GM12892 (cell line): Measurements from ENCODE around the gene KLF7.

Experiments
- POLR2A ChIP-seq: IDR thresholded peaks from 2 replicates; pipeline ENCODE4 v1.6.1; 2011; ENCODE audit warnings: low read depth, low read length, control low read depth
- POLR2AphosphoS5 ChIP-seq: IDR thresholded peaks from 2 replicates; pipeline ENCODE4 v1.6.1; 2011; ENCODE audit warnings: low read depth, low read length, control low read depth

DNA sequence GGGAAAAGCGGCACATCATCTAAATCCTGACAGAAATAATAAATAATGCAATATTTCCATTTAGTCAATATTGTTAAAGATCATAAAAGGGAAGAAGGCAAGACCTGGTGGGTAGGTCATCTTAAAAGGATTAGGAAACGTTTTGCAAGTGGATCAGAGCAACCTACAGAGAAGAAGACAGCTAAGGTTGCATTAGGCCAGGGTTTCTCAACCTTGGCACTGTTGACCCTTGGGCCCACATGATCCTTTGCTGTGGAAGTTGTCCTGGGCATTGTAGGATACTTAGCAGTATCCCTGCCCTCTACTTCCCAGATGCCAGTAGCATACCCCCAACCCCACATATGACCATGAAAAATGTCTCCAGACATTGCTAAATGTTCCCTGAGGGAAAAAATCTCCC is 55.0 kb downstream of the KLF7 start:
- TF ChIP-seq POLR2A (no peak), POLR2AphosphoS5 (no peak)
